SK-N-SH treated with all-trans-retinoic acid at 6 μM for 48 hours (cell line): ENCODE data around the gene SULT1A2.
"Not testable (repeated sequence)": the region's sequence is repeated elsewhere in the genome, so short reads cannot be mapped to it uniquely, and the experiment has no call there.

ENCODE experiments used
- BACH2 ChIP-seq: fragments of 250-450 bp; sonication (Bioruptor Pico); IDR thresholded peaks from 2 replicates; pipeline ENCODE4 v1.9.0; 2021; ENCODE audit warnings: mild to moderate bottlenecking, borderline replicate concordance
- CSDC2 ChIP-seq: fragments of 250-450 bp; sonication (Bioruptor Pico); IDR thresholded peaks from 2 replicates; pipeline ENCODE4 v1.5.0; 2020; ENCODE audit warnings: mild to moderate bottlenecking, moderate library complexity
- PATZ1 ChIP-seq: fragments of 250-450 bp; sonication (Bioruptor Pico); IDR thresholded peaks from 2 replicates; pipeline ENCODE4 v1.8.0; 2020; ENCODE audit warnings: mild to moderate bottlenecking, moderate library complexity, borderline replicate concordance
- SNAI2 ChIP-seq: fragments of 250-450 bp; sonication (Bioruptor Pico); IDR thresholded peaks from 2 replicates; pipeline ENCODE4 v1.5.0; 2020; ENCODE audit warnings: mild to moderate bottlenecking, moderate library complexity
- ZC3H10 ChIP-seq: fragments of 250-450 bp; sonication (Bioruptor Pico); IDR thresholded peaks from 2 replicates; pipeline ENCODE4 v1.5.1; 2021; ENCODE audit warnings: mild to moderate bottlenecking, moderate library complexity
- ZFP3 ChIP-seq: fragments of 250-450 bp; sonication (Bioruptor Pico); IDR thresholded peaks from 2 replicates; pipeline ENCODE4 v1.5.0; 2020; ENCODE audit warnings: mild to moderate bottlenecking, moderate library complexity
- ZFP30 ChIP-seq: fragments of 450-650 bp; formaldehyde crosslinking; IDR thresholded peaks from 2 replicates; pipeline ENCODE4 v1.5.0; 2022; ENCODE audit warnings: mild to moderate bottlenecking, moderate library complexity
- ZNF70 ChIP-seq: fragments of 450-650 bp; formaldehyde crosslinking; IDR thresholded peaks from 2 replicates; pipeline ENCODE4 v1.5.0; 2020; ENCODE audit warnings: mild to moderate bottlenecking, moderate library complexity

- not testable (repeated sequence) for TF ChIP-seq ZC3H10 (CRISPR knock-in tag); CSDC2; PATZ1 (CRISPR knock-in tag); ZNF70 (CRISPR knock-in tag); SNAI2 (CRISPR knock-in tag); BACH2 (CRISPR knock-in tag); ZFP30 (CRISPR knock-in tag); ZFP3 (CRISPR knock-in tag)
Measured at GRCh38 chr16:28595451-28595850, 1.4 kb downstream of the SULT1A2 start.
